NCI-H128 (cell line): ENCODE data around the gene CEND1.

ENCODE experiments used
- DNase-seq: peaks from one replicate; lab custom pipeline; 2025; ENCODE audit not compliant: unreplicated experiment; lab: John Stamatoyannopoulos, UW

CEND1 gene

GRCh38 chr11:813072-813455 is 23.2 kb upstream of the CEND1 start:
- DNase-seq, result no peak

- no peak for DNase-seq
These were observed 22.5 kb upstream of the CEND1 start for GRCh38 chr11:812390-812789.

- DNase-seq, result no peak
These were observed 21.8 kb upstream of the CEND1 start for GRCh38 chr11:811446-812245.

- DNase-seq, result no peak
These were observed 20.2 kb upstream of the CEND1 start for GRCh38 chr11:810040-810567.

GRCh38 chr11:809287-810039 is 19.6 kb upstream of the CEND1 start, which contains the start of gene RPLP2:
TSS of gene RPLP2 (plus strand) at chr11:809967. CDS start at chr11:810235, 268 bp downstream.
- DNase-seq, result peak; percentile 94

- DNase-seq, result no peak
These were observed 18.8 kb upstream of the CEND1 start for GRCh38 chr11:808427-809286.

GRCh38 chr11:804599-804964 is 14.7 kb upstream of the CEND1 start:
- DNase-seq, result no peak

GRCh38 chr11:803770-804598 is 14.1 kb upstream of the CEND1 start:
- peak; percentile 51 for DNase-seq

- DNase-seq, result no peak
These were observed 13.5 kb upstream of the CEND1 start for GRCh38 chr11:803467-803742.

- DNase-seq, result no peak
These were observed 13.0 kb upstream of the CEND1 start for GRCh38 chr11:802693-803466.

GRCh38 chr11:802018-802617 is 12.2 kb upstream of the CEND1 start:
- no peak for DNase-seq

- no peak for DNase-seq
These were observed 11.3 kb upstream of the CEND1 start for GRCh38 chr11:801097-801780.

GRCh38 chr11:800473-800872 is 10.6 kb upstream of the CEND1 start:
- no peak for DNase-seq

GRCh38 chr11:799641-800316 is 9.9 kb upstream of the CEND1 start:
- DNase-seq, result no peak

- peak; percentile 66 for DNase-seq
These were observed 8.3 kb upstream of the CEND1 start, which contains the start of gene SLC25A22 for GRCh38 chr11:798093-798713. TSS of gene SLC25A22 (minus strand) at chr11:798281. CDS start at chr11:795006, 3,275 bp downstream.

GRCh38 chr11:797296-798092 is 7.6 kb upstream of the CEND1 start:
- DNase-seq, result peak; percentile 63
